GM19025 (cell line): ENCODE results near the gene LGR5.

Source experiments
- ATAC-seq: cut with Tn5 transposase; IDR thresholded peaks from one replicate; pipeline ENCODE4 v1.9.1; 2021; ENCODE audit warnings: mild to moderate bottlenecking, low read depth, moderate library complexity; ENCODE audit not compliant: unreplicated experiment

Gene LGR5

DNA sequence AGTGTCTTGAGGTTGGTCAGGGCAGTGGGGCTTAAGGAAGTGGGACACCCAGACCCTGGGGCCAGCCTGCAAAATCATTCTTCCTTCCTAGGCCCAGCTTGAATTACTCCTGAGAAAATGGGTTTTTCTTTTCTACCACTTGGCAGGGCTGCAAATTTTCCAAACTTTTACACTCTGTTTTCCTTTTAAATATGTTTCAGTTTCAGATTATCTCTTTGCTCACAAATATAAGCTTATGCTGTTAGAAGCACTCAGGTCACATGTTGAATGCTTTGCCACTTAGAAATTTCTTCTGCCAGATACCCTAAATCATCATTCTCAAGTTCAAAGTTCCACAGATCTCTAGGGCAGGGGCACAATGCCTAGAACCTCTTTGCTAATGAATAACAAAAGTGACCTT lies 2.9 kb upstream of the LGR5 start:
- ATAC-seq: no peak

DNA sequence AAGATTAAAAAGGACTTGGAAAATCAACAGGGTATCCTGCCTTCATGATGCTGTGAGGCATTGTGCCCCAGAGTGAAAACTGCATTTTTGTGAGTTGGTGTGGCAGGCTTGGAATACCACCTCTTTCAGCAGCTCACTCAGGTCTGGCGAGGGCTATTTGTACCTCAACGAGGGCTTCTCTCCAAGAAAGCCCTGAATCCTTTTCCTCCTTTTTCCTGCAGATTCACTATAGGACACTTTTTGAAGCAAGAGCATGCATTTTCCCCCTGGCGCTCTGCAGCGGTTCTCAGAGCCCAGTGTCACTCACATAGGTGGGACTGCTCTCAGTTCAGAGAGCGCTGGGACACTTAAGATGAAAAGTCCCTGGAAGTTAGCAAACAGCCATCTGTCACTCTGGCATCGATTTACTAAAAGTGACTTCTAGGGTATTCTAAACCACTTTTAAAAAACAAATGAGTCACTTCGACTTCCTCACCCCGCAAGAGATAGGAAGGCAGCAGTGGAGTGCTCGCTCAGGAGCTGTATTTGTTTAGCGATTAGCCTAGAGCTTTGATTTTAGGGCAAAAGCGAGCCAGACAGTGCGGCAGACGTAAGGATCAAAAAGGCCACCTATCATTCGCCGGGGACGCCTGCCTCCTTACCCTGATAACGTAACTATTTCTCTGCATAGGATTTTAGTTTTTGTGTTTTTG lies 782 bp upstream of the LGR5 start:
- no peak for ATAC-seq

DNA sequence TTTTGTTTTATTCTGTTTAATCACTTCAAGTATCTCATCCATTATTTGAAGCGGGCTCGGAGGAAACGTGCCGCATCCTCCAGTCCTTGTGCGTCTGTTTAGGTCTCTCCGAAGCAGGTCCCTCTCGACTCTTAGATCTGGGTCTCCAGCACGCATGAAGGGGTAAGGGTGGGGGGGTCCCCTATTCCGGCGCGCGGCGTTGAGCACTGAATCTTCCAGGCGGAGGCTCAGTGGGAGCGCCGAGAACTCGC lies 311 bp upstream of the LGR5 start:
- ATAC-seq: no peak

DNA sequence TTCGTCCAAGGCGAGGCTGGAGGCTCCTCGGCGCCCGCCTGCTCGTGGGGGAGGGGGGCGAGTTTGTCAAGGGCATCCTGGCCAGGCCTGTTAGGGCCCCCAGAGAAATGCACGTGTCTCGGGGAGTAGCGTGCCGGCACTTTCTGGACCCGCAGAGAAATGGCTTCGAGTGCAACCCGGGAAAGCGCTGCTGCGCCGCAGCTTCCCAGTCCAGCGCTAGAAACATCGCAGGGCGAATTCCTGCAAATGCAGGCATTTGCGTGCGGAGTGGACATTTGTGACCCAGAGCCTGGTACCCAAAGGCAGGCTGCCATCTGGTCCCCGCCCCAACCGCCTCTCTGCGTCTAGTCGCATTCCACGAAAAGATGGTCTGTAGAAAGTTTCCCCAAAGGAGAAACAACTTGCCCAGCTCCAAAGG lies 756 bp downstream of the LGR5 start:
- ATAC-seq: no peak

DNA sequence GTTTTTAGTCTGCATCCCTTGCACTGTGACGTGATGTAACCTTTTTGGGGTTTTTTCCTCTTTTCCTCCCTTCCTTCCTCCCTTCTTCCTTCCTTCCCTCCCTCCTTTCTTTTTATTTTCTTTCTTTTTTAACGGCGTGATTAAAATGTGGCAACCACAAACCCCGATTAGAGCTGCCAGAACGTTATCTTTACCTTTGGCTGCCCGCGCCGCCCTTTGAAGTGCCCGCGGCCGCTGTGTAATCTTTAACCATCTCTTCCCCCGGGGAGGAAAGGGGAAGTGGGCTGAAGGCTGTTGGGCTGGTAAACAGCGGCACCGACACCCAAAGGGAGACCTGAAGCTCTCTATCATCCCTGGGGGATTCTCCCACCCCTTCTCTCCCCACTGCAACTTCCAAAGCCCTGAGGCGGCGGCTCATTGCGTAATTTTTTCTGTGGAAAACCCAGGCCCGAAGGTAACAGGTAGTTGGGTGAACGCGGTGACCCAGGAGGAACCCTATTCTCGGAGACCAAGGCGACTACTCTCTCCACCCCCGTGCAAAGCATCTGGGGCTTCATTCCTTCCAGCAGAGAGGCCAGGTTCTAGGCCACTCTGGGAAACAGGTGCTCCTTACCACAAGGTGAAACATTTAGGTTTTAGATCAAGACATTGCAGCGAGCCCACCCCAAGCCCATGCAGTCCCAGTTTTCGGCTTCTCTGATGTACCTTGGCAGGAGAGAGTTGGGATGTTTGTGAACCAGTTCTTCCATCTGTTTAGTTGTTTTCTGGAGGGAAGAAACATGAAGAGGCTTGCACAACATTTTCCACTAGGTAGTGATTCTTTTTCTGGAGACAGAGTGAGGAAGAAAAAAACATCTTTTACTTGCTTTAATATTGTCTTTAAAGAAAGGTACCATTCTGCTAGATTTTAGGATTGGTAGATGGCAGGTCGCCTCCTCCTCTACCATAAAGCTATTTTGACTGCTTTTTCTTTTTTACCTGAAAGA lies 1.5 kb downstream of the LGR5 start:
- ATAC-seq: peak; percentile 59

DNA sequence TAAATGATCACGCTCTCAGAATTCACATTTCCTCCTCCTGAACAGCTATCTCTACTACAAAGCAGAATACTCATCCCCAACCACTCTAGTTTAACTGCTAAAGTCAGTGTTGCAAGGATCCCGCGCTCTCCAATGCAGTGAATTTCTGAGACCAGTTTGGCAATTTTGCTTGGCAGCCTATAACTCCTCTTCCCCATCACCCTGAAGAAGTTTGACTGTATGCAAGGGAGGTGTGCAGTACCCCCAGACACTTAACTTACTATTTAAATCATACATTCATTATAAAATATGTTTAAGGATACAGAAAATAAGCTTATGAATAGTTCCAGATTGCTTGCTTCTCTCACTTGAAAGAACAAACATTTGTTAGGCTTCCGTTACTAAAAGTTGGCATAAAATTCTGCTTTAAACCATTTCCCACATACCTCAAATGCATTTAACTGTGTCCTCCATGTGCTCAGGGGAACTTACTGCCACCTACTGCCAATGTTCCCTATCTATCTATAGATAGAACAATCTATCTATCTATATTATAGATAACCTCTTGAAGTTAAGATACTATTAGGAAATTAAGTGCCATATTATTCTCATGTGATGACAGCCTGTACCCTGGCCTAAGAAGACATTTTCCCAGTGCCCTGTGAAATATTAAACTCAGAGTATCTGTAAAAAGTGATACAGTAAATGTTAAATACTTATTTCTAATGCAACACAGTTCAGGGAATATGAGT lies 2.4 kb downstream of the LGR5 start:
- no peak for ATAC-seq

DNA sequence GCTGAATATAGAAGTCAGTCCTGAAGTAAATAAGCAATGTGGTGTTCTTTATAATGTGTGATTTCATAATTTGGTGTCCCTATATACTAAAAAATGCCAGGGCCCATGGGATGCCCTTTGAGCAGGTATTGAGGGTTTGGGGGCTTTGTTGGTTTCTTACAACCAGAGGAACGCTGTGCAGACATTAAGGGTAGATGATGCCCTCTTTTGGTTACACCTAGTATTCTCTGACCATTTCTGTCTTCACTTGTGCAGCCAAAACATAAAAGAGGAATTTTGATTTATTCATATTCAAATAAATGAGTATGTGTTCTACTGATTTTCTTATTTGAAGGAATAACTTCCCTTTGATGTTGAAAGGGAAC lies 3.0 kb downstream of the LGR5 start:
- ATAC-seq: no peak

DNA sequence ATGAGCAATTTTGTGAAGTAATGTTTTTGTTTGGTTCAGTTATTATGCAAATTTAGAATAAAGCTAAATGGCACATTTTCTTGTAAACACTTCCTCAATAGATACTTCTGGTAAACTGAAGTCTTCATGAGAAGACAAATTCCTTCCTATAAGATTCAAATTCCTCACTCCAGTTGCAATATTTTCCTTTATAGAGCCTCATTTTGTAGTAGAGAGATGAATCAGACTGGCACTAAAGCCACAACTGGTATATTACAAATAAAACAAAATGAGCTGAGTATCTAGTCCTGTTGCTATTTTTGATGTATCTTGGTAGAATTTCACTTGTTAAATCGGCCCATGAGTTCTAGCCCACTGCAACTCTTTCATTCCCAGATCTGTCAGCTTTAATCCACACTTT lies 5.5 kb downstream of the LGR5 start:
- no peak for ATAC-seq

DNA sequence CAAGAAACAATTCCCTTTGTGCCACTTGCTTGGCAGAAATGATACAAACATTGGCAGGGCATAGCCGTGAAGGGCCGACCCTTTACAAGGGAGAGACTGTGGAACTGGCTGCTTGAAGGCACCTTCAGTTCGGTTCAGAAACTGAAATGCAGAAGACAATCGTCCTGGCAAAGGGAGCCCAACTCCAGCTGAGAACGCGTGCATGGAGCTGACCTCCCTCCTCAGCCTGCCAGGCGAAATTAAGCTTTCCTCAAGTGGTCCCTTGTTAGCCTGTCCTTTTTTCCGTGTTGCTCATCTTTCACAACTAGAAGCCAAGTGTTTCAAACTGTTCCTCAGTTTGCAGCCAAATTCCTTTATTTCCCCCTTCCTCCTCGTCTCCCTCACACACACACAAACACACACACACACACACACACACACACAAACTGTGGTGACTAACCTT lies 8.1 kb downstream of the LGR5 start:
- ATAC-seq: no peak

DNA sequence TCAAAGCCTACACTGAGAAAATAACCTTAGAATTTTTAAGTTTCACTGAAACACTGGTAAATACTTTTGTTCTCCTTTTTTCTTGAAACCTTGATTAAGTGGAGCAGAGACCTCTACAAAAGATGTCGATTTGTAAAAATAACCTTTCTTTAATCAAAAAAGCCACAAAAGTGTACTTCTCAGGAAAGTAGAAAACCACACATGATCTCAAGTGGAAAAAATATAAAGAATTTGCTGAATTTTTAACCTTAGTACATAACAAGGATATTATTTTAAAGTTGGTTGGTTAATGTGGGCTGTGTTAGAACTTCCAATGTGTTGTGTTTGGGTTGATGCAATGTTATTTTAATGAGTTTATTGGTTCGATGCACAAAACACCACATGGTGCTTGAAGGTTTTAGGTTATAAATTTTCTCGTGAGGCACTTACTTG lies 8.6 kb downstream of the LGR5 start:
- no peak for ATAC-seq

DNA sequence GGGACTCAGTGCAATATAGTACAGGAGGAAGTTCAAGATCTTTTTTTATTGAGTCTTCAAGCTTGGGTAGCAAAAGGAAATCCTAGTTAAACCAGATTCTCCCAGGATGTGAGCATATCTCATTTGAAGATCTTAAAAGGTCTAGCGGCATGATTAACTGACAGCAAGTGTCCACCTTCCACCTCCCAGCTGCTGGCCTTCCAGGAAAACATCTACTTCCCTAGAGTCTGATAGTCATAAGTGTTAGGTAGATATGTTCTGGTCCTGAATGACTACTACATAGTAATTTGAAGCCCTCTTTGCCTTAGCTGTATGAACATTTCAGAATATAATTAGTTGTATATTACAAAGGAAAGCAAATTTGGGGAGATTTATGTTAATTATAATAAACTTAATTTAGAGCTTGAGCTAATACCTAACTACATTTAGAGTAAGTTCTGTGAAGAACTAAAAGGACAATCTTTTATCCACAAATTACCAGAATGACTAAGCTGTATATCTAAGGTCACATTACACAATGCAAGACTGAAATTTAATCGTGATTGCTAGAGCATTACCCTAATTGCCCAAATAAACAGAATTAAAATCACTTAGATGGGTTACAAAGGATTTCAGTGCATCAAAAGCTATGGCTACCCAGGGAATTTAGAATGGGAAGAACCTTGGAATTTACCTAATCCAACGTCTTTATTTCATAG lies 9.9 kb downstream of the LGR5 start:
- ATAC-seq: no peak

DNA sequence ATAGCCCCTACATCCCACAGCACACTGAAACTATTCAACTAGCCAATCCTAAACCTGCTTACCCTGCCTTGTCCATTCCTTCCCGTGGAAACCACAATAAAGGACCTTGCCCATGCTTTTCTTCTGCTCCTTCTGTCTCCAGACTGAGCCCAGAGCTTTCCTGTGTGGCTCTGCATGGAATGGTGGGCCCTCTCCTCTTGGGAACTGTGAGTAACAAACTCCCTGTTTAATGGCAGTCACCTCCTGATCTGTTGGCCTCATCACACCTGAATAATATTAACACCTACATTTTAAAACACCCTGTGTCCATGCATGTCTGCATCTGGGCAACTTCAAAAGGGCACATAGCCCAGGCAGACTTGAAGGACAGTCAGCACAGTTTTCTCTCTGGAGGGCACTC lies 12.4 kb downstream of the LGR5 start:
- no peak for ATAC-seq

DNA sequence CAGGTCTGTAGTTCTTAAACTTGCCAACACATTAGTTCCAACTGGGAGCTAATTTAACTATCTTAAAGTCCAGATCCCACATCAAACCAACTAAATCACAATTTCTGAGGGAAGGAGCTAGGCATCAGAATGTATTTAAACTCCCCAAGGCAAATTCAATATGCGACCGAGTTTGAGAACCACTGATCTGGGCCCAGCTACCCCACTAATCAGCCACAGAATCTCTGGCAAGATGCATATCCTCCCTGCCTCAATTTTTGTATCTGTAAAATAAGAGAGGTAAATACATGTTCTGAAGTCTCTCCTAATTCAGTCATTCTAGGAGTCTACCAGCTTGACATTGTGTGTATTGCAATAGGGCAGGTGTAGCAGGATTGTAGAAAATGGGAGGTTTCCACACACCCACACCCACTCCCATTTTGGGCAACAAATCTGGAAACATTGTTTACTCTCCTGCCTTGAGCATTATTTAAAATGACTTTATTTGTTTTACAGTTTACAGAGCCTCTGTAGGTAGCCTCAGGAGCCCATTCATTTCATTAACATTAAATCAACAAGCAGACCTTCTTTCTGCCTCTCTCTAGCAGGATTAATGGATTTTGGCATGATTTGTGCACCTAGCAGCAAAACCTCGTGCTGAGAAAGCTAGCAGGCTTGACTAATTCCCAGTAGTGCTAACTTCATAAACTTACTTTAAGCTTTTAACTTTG lies 15.6 kb downstream of the LGR5 start:
- ATAC-seq: no peak

DNA sequence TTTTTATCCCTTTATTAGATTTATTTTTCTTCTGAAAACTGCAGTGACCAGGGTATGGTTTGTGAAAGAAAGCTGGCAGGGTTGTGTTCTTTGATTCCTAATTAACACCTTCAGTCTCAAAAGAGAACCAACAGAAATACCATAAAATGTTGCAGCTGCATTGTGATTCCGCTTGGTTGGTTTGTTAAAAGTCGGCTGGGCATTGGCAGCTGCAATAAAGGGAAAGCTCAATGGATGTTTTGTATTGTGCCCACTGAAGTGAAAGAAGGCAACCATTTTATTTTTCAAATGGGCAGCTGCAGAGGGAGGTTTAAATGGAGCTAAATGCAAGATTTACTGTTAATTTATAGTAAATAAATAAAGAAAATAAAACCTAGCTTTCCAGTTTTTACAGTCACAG lies 16.7 kb downstream of the LGR5 start:
- no peak for ATAC-seq

DNA sequence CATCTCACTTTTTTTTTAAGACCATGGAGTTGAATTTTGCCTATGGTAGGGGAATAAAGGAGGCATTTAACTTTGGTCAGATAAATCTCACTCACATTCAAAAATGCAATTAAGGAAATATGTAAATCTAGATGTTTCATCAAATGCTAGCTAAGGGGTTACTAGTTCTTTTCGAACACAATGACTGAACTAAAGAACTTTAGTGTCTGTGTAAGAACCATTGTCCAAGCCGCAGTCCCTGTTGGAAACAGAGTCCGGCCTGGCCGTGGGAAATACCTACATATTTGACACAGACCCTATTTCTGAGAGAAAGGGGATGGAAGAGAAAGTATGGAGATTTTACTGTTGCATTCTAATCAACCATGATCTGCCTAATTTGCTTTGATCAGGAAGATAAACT lies 17.4 kb downstream of the LGR5 start:
- ATAC-seq: no peak

DNA sequence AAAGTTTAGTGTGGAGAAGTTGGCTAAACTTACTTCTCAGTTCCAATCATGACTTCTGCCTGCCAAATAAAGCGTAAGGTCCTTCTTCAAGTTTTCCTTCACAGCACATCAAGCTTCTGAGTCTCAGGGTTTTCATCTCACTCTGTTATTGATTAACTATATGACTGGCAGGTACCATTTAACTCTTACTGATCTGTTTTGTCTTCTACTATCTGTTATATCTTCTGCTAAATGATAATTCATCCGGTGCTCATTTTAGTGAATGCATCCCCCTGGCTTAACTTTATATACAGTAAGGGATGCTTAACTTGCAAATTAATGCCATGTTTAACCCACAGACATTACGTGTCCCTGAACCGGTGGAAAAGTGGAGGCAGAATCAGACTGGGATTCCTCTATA lies 20.7 kb downstream of the LGR5 start:
- ATAC-seq: no peak

DNA sequence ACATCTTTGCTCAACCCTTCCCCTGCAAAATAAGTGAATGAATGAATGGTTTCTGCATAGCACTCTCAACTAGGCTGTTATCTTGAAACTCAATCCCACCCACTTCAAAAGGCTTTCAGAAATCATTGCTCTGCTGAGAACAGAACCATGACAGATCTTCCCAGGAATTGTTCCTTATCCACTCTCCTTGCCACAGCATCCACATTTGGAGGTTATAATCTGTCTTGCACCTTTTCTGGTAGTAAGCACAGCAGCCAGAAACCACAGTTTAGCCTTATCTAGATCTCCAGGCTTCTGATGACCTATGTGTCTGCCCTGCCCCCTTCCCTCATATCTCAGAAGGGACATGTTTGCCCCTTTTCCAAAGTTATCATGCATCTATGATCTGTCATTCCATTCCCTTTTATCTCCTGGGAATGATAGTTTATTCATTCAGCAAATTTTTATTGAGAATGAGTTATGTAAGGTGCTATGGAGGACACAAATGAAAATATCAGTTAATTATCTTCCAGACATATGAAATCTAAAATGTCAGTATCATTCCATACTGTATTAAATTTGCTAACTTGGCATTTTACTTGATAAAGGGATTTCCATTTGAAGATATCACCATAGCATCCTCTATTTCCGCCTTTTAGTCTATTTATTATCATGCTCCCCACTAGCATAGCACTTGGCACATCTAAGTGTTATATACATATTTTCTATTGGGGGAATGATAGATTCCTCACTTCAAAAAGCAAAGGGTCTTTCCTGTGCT lies 21.4 kb downstream of the LGR5 start:
- no peak for ATAC-seq

DNA sequence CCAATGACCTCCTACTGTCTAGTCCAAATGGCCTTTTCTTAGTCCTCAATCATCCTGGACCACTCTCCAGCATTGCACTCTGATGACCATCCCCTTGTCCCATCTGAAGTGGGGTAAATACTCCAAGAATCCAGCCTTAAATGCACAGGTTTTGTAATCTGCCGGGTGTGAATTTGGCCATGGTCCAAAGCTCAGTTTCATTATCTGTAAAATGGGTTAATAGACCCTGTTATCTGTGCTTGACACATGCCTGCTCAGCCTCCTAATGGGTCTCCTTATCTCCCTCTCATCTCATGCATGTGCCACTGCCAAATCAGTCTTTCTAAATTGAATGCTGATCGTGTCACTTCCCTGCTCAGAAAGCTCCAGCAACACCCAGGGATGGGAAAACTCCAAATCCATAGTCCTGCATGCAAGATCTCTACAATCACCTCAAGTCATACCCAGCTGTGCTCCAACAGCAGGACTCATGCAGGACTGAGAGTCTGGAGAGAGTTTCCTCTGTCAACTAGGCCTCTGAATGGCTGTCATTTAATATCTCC lies 22.3 kb downstream of the LGR5 start:
- no peak for ATAC-seq

DNA sequence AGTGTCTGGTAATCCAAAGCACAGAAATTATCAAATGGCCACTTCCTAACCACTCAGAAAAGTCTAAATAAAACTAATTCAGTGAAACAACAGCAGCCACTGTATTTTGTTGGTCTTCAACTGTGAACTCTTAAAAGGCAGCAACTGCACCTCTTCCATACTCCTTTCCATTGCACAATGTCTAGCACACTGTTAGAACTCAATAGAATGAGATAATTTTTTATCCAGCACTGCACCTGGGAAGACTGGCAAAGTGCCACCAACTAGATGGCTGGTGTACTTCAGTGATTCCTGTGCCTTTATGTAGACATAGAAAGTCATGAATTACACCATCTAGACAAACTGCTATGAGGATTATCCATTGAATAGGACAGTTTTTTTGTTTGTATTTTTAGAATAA lies 26.2 kb downstream of the LGR5 start:
- no peak for ATAC-seq
